Calu3 (cell line): ENCODE results near the gene CMIP. TPM values are rescaled to one million over a fixed set of nuclear protein-coding genes. Genes with fewer than 3 reads are reported as not detected.

Experiments
- BruUV-seq: library from RNA; stranded (reverse); fragments of 400-500 nt; replicated peaks from 2 replicates; lab custom pipeline; 2021; lab: Mats Ljungman, UMichigan
- CTCF ChIA-PET: fragments of 300-600 bp; sonication (Branson Sonifier 250); formaldehyde crosslinking; loops from one replicate; lab custom pipeline; 2022; ENCODE audit warnings: antibody characterized with exemption; lab: Charles Lee
- DNase-seq: peaks from one replicate; pipeline ENCODE4 v3.0.0; 2022
- H3K27ac Mint-ChIP-seq: one replicate; pipeline ENCODE4 v1.8.0; 2022; ENCODE audit warnings: mixed read lengths; ENCODE audit not compliant: unreplicated experiment
- H3K27me3 Mint-ChIP-seq: one replicate; pipeline ENCODE4 v1.8.0; 2022; ENCODE audit warnings: mixed read lengths; ENCODE audit not compliant: unreplicated experiment
- H3K36me3 Mint-ChIP-seq: one replicate; pipeline ENCODE4 v1.8.0; 2022; ENCODE audit warnings: mild to moderate bottlenecking, moderate library complexity, mixed read lengths; ENCODE audit not compliant: insufficient read depth, unreplicated experiment
- H3K4me1 Mint-ChIP-seq: one replicate; pipeline ENCODE4 v1.8.0; 2022; ENCODE audit warnings: mild to moderate bottlenecking, low read depth, mixed read lengths; ENCODE audit not compliant: unreplicated experiment
- H3K4me3 Mint-ChIP-seq: one replicate; pipeline ENCODE4 v1.8.0; 2022; ENCODE audit warnings: mild to moderate bottlenecking, low read depth, moderate library complexity, mixed read lengths; ENCODE audit not compliant: unreplicated experiment
- H3K9me3 Mint-ChIP-seq: one replicate; pipeline ENCODE4 v1.8.0; 2022; ENCODE audit warnings: low read depth, mixed read lengths; ENCODE audit not compliant: unreplicated experiment
- intact Hi-C: fragments of 100-400 bp; cut with micrococcal nuclease; formaldehyde crosslinking; loops from one replicate; pipeline ENCODE4 v1.10.0; 2022; ENCODE audit not compliant: unreplicated experiment
- total RNA-seq: library from RNA; stranded (reverse); gene quantifications from 2 replicates; pipeline ENCODE4 v1.2.3, GENCODE V29; 2022
- TF ChIP-seq, protein P1 (sequence below): fragments of 200-600 bp; IDR thresholded peaks from one replicate; pipeline ENCODE4 v1.8.0; 2022; ENCODE audit warnings: antibody characterized with exemption; ENCODE audit not compliant: unreplicated experiment

Gene CMIP
- total RNA-seq, 1 experiment from 2014 or later = 82.7 TPM

DNA sequence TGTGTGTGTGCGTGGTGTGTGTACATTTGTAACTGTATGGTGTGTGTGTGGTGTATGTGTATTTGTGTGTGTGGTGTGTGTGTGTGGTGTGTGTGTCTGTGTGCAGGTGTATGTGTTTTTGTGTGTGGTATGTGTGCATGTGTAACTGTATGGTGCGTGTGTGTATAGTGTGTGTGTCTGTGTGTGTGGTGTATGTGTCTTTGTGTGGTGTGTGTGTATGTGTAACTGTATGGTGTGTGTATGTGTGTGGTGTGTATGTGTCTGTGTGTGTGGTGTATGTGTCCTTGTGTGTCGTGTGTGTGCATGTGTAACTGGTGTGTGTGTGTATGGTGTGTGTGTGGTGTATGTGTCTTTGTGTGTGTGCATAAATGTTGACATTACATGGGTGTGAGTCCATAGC, 170.8 kb downstream of the CMIP start:
- DNase-seq = no peak
- TF ChIP-seq, protein P1, sequence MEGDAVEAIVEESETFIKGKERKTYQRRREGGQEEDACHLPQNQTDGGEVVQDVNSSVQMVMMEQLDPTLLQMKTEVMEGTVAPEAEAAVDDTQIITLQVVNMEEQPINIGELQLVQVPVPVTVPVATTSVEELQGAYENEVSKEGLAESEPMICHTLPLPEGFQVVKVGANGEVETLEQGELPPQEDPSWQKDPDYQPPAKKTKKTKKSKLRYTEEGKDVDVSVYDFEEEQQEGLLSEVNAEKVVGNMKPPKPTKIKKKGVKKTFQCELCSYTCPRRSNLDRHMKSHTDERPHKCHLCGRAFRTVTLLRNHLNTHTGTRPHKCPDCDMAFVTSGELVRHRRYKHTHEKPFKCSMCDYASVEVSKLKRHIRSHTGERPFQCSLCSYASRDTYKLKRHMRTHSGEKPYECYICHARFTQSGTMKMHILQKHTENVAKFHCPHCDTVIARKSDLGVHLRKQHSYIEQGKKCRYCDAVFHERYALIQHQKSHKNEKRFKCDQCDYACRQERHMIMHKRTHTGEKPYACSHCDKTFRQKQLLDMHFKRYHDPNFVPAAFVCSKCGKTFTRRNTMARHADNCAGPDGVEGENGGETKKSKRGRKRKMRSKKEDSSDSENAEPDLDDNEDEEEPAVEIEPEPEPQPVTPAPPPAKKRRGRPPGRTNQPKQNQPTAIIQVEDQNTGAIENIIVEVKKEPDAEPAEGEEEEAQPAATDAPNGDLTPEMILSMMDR = no peak
- intact Hi-C loops = no loop called here
- H3K36me3 Mint-ChIP-seq = no peaks in the 10 kb centered on the region
- no peaks in the 10 kb centered on the region for H3K9me3 Mint-ChIP-seq
- no TSS peak for BruUV-seq
- H3K4me3 Mint-ChIP-seq = no peak overlapping the region
- no peaks in the 10 kb centered on the region for H3K27me3 Mint-ChIP-seq
- CTCF ChIA-PET = interaction anchor here (0.8 kb wide), 1 partner anchor 29 kb away, joined by 3 read pairs; no protein-coding TSS in a partner anchor
- no peak overlapping the region for H3K27ac Mint-ChIP-seq
- no peaks in the 10 kb centered on the region for H3K4me1 Mint-ChIP-seq

DNA sequence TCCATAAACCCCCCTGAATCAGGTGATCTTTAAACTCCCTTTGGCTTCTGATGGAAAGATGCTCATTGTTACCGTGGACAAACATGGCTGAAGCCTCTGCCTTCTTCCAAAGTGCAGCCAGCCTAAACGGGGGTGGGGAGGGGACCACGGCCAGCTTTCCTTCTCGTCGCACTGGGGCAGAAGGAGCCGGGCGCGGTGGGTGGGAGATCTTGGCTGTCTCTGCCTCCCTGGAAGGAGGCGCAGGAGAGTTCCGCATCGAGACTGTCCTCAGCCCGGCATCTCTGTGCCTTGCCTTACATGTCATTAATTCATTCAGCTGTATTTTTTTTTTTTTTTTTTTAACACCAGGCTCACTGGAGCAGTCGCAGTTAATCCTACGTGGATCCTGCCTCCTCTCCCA, 171.2 kb downstream of the CMIP start:
- TF ChIP-seq, protein P1 = no peak

DNA sequence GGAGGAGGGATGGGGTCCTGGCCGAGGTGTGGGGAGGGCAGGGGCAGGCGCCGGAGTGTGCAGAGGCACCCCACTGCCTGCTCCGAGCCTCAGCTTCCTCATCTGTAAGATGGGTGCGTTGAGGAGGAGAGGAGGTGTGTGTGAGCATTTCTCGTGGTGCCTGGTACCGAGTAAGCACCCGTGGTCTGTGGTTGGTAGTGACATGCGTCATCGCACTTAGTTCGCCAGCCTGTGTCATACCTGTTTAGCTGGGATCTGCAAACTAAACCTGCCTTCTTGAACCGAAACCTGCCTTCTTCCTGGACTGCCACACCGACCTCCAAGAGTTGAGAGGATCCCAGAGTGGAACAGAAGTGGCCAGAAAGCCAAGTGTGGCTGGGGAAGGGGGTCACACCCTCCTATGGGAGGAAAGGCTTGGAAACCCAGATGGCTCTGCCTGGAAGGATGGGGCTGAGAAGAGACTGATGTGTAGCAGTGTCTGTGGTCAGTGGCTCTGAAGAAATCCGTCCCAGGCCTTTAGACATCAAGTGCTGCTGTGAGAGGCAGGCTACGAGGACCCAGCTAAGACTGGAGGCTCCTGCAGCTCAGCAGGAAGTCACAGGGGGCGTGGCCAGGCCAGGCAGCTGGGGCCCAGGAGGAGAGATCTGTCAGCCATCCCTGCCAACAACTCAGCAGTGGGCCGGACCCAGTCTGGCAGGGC, 171.9 kb downstream of the CMIP start:
- Mint-ChIP-seq H3K36me3 (peaks cover 6% of the 10 kb centered on the region), H3K9me3 (no peaks in the 10 kb centered on the region), H3K4me1 (no peaks in the 10 kb centered on the region), H3K27ac (no peak overlapping the region), H3K4me3 (no peak overlapping the region), H3K27me3 (no peaks in the 10 kb centered on the region)
- intact Hi-C loops = no loop called here
- CTCF ChIA-PET = interaction anchor here (0.8 kb wide), 1 partner anchor 30 kb away, joined by 3 read pairs; no protein-coding TSS in a partner anchor
- TF ChIP-seq, protein P1 = no peak
- no TSS peak for BruUV-seq
- DNase-seq = peak; percentile 25

More for the DNA sequence above, 171.2 kb downstream of the CMIP start:
- no peaks in the 10 kb centered on the region for H3K9me3 Mint-ChIP-seq
- H3K36me3 Mint-ChIP-seq = no peaks in the 10 kb centered on the region
- BruUV-seq = no TSS peak
- no peaks in the 10 kb centered on the region for H3K27me3 Mint-ChIP-seq
- CTCF ChIA-PET = interaction anchor here (0.8 kb wide), 1 partner anchor 30 kb away, joined by 3 read pairs; no protein-coding TSS in a partner anchor
- no peak for DNase-seq
- H3K4me1 Mint-ChIP-seq = no peaks in the 10 kb centered on the region
- H3K27ac Mint-ChIP-seq = no peak overlapping the region
- intact Hi-C loops = no loop called here
- H3K4me3 Mint-ChIP-seq = no peak overlapping the region

DNA sequence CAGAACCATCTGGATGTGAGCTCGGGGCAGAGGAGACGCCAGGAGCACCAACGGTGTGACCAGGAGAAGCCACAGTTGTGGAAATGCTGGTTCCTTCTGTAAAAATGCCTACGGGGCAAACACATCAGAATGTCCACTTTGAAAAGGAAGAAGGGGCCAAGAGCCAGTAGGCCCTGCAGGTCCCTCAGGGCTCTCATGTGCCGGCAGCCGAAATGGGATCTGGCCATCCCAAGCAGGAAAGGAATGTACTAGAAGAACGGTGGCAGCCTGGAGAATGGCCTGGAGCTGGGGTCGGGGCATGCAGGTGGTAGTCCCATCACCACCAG, 172.4 kb downstream of the CMIP start:
- no peak overlapping the region for H3K4me3 Mint-ChIP-seq
- TF ChIP-seq, protein P1 = no peak
- no peaks in the 10 kb centered on the region for H3K27me3 Mint-ChIP-seq
- no peak for DNase-seq
- no TSS peak for BruUV-seq
- no peaks in the 10 kb centered on the region for H3K4me1 Mint-ChIP-seq
- CTCF ChIA-PET = no interaction called here
- no peak overlapping the region for H3K27ac Mint-ChIP-seq
- peaks cover 7% of the 10 kb centered on the region for H3K36me3 Mint-ChIP-seq
- intact Hi-C loops = no loop called here
- H3K9me3 Mint-ChIP-seq = no peaks in the 10 kb centered on the region
